K562 (cell line): ENCODE results near the gene SMG1. TPM values are rescaled to one million over a fixed set of nuclear protein-coding genes. Genes with fewer than 3 reads are reported as not detected.
A peak's percentile ranks its signal among the peaks of the same experiment; 100 is the strongest.
"Not testable (repeated sequence)": the region's sequence is repeated elsewhere in the genome, so short reads cannot be mapped to it uniquely, and the experiment has no call there.

Experiments used
- ATAC-seq: fragments of 200-7000 bp; cut with Tn5 transposase; 3 replicates; pipeline ENCODE4 v1.9.1; 2020; ENCODE audit warnings: moderate library complexity
- BruUV-seq: library from RNA; stranded (reverse); fragments of 400-500 nt; replicated peaks from 2 replicates; lab custom pipeline; 2021; lab: Mats Ljungman, UMichigan
- CTCF ChIA-PET: fragments of 300-600 bp; formaldehyde crosslinking; extraction: SDS; loops from one replicate; lab custom pipeline; 2021; ENCODE audit warnings: low intra/inter-chr PET ratio; lab: Yijun Ruan, JAX
- POLR2A ChIA-PET: fragments of 300-600, 350-650 bp; sonication (Branson Sonifier 250); formaldehyde crosslinking; extraction: SDS; loops from one replicate; lab custom pipeline; 2021; ENCODE audit warnings: antibody characterized with exemption, inconsistent platforms; lab: Yijun Ruan, JAX
- DNase-seq, 4 experiments: peaks; one replicate each; pipeline versions ENCODE4 v3.0.0 to v3.0.0-alpha.2; 2011 to 2018; ENCODE audit warnings: low spot score in 3 of 4, mixed read lengths in 3 of 4; ENCODE audit errors: extremely low read depth in 1 of 4
- FAIRE-seq: peaks from 2 replicates; lab custom pipeline; 2011; peaks lifted over from hg19 to GRCh38; lab: Jason Lieb, UNC
- H2AFZ ChIP-seq: 2 replicates; pipeline ENCODE4 v1.6.0; 2011; ENCODE audit warnings: low read depth, low read length, control low read depth, inconsistent platforms
- H3K27ac ChIP-seq: fragments of 200-600 bp; 3 replicates; pipeline ENCODE4 v1.8.0; 2011; ENCODE audit warnings: low read depth, mild to moderate bottlenecking, control low read depth, inconsistent platforms, low read length, moderate library complexity, mixed read lengths; ENCODE audit errors: extremely low read depth
- H3K27me3 ChIP-seq, 2 experiments: fragments of 300-600 bp in 1 of 2; 2 replicates in 1 of 2; 3 replicates in 1 of 2; pipeline versions ENCODE4 v1.6.0 to v1.8.0; 2011; ENCODE audit warnings: inconsistent platforms in 2 of 2, low read length in 2 of 2, mild to moderate bottlenecking in 1 of 2, mixed read lengths in 1 of 2, moderate library complexity in 1 of 2; ENCODE audit not compliant: control insufficient read depth in 2 of 2, insufficient read depth in 2 of 2
- H3K36me3 ChIP-seq: fragments of 300-600 bp; 3 replicates; pipeline ENCODE4 v1.8.0; 2011; ENCODE audit warnings: mild to moderate bottlenecking, low read length, inconsistent platforms; ENCODE audit not compliant: control insufficient read depth, insufficient read depth
- H3K4me1 ChIP-seq, 2 experiments: fragments of 200-600 bp in 1 of 2; replicated peaks in 1 of 2; 2 replicates in 1 of 2; 3 replicates in 1 of 2; pipeline versions ENCODE4 v1.5.1 to v1.8.0; 2011; ENCODE audit warnings: inconsistent platforms in 2 of 2, low read length in 2 of 2, mild to moderate bottlenecking in 1 of 2, mixed read lengths in 1 of 2, moderate library complexity in 1 of 2; ENCODE audit not compliant: control insufficient read depth in 2 of 2, insufficient read depth in 2 of 2
- H3K4me2 ChIP-seq: 2 replicates; pipeline ENCODE4 v1.6.1; 2011; ENCODE audit warnings: low read length, control low read depth, inconsistent platforms, mixed read lengths; ENCODE audit not compliant: insufficient read depth
- H3K4me3 ChIP-seq: fragments of 200-600 bp; sonication (generic), shearing (Covaris generic); 2 replicates; pipeline ENCODE4 v1.5.1; 2016; ENCODE audit warnings: control low read depth, inconsistent platforms
- H3K79me2 ChIP-seq: fragments of 200-600 bp; 3 replicates; pipeline ENCODE4 v1.8.0; 2011; ENCODE audit warnings: low read length, inconsistent platforms; ENCODE audit not compliant: control insufficient read depth, insufficient read depth
- H3K9ac ChIP-seq, 2 experiments: 2 replicates each; pipeline versions ENCODE4 v1.6.0 to v1.6.1; 2011; ENCODE audit warnings: low read depth in 2 of 2, low read length in 2 of 2, control low read depth in 1 of 2, inconsistent platforms in 1 of 2, mild to moderate bottlenecking in 1 of 2, mixed read lengths in 1 of 2; ENCODE audit not compliant: insufficient read depth in 1 of 2
- H3K9me1 ChIP-seq: one replicate; pipeline ENCODE4 v1.6.0; 2011; ENCODE audit warnings: inconsistent platforms, mild to moderate bottlenecking, low read length, moderate library complexity; ENCODE audit not compliant: control insufficient read depth, insufficient read depth
- H3K9me3 ChIP-seq: replicated peaks from 2 replicates; pipeline ENCODE4 v1.5.1; 2011; ENCODE audit warnings: low read depth, low read length, inconsistent platforms; ENCODE audit not compliant: control insufficient read depth, insufficient read depth
- H4K20me1 ChIP-seq: replicated peaks from 2 replicates; pipeline ENCODE4 v1.6.1; 2011; ENCODE audit warnings: low read length, inconsistent platforms, mixed read lengths; ENCODE audit not compliant: control insufficient read depth, insufficient read depth
- HOXB6 ChIP-seq: fragments of 250-450 bp; sonication (Bioruptor Pico); IDR thresholded peaks from 2 replicates; pipeline ENCODE4 v1.5.1; 2022; ENCODE audit warnings: mild to moderate bottlenecking, borderline replicate concordance
- MEIS2 ChIP-seq: fragments of 450-650 bp; IDR thresholded peaks from 2 replicates; pipeline ENCODE4 v1.6.1; 2014; ENCODE audit warnings: mild to moderate bottlenecking; ENCODE audit not compliant: partially characterized antibody
- NFE2L1 ChIP-seq: fragments of 450-650 bp; IDR thresholded peaks from 2 replicates; pipeline ENCODE4 v1.6.1; 2016; ENCODE audit warnings: missing genetic modification characterization, low read depth, mild to moderate bottlenecking, missing compliant biosample characterization, moderate library complexity, borderline replicate concordance
- PKNOX1 ChIP-seq: fragments of 450-650 bp; IDR thresholded peaks from 2 replicates; pipeline ENCODE4 v1.6.1; 2016
- XRCC5 ChIP-seq: fragments of 200-400 bp; formaldehyde crosslinking; IDR thresholded peaks from 2 replicates; pipeline ENCODE4 v1.6.1; 2017; ENCODE audit warnings: low read depth, mild to moderate bottlenecking, low read length
- WGBS: fragments of 100-300 bp; shearing (Covaris generic); methylation state at CpG from one replicate; pipeline ENCODE4 v1.1.6; 2016; ENCODE audit warnings: low coverage, mixed read lengths; ENCODE audit not compliant: insufficient coverage; ENCODE audit errors: missing lambda C conversion rate; 5-methylcytosine and 5-hydroxymethylcytosine counted together
- in situ Hi-C: fragments of 300-500 bp; cut with MboI; formaldehyde crosslinking; loops from 4 replicates; pipeline ENCODE4 v1.15.0; 2018; ENCODE audit warnings: inconsistent platforms, mixed read lengths
- intact Hi-C: fragments of 100-400 bp; cut with micrococcal nuclease; formaldehyde crosslinking; loops from 2 replicates; pipeline ENCODE4 v1.14.2; 2022
- polyA plus RNA-seq, 8 experiments: library from polyadenylated mRNA; depleted of rRNA in 4 of 8; stranded (reverse) in 5 of 8; unstranded in 3 of 8; fragments of >200 nt; fragmentation: Nextera tagmentation in 2 of 8; fragmentation: Illumina TruSeq in 1 of 8; extraction: Ambion mirVana in 2 of 8; extraction: Trizol in 1 of 8; gene quantifications; 2 replicates each; pipeline versions ENCODE4 v1.2.1 to v1.2.3, GENCODE V29; 2011 to 2014; ENCODE audit warnings: inconsistent platforms in 1 of 8, missing spikeins in 1 of 8
- total RNA-seq, 7 experiments: library from RNA; depleted of rRNA in 6 of 7; stranded (reverse); fragments of >200 nt in 6 of 7; fragmentation: Illumina TruSeq in 2 of 7; extraction: Trizol in 2 of 7; gene quantifications; 2 replicates each; pipeline versions ENCODE4 v1.2.1 to v1.2.3, GENCODE V29; 2011 to 2021; ENCODE audit warnings: low replicate concordance in 1 of 7

SMG1 gene
- total and polyA plus RNA-seq, 9 of the 15 experiments (the other 6 are each of a cell fraction or from before 2014, with no cell fraction given), result 3.4 to 54.8 (median 32.0) TPM

GRCh38 chr16:18958621-18959029 is 32.4 kb upstream of the SMG1 start:
- Histone ChIP-seq H3K27me3 (peaks cover 0 to 6% of the 10 kb centered on the region in 2 experiments; a peak in 2 of 5 replicates), H3K4me2 (no peak overlapping the region), H3K79me2 (no peaks in the 10 kb centered on the region), H3K36me3 (no peaks in the 10 kb centered on the region), H3K4me3 (no peak overlapping the region), H3K9me3 (no peaks in the 10 kb centered on the region), H3K4me1 (peaks cover 0 to 5% of the 10 kb centered on the region in 2 experiments; a peak in 1 of 5 replicates), H3K9ac (no peak overlapping the region), H3K27ac (no peak overlapping the region), H3K9me1 (no peaks in the 10 kb centered on the region), H4K20me1 (no peaks in the 10 kb centered on the region), H2AFZ (no peak overlapping the region)
- ChIA-PET CTCF (interaction anchor here (0.7 kb wide), 1 partner anchor 19 kb away, joined by 4 read pairs; no protein-coding TSS in a partner anchor), POLR2A (interaction anchor here (0.7 to 2.4 kb wide), 5 partner anchors 8 to 558 kb away, joined by 3 to 8 read pairs (median 4); partner anchors contain the start of gene ARL6IP1)
- BruUV-seq, result no TSS peak
- in situ Hi-C loops (no loop called here), intact Hi-C loops (no loop called here)
- TF ChIP-seq MEIS2, result peak; percentile 51
- TF ChIP-seq HOXB6 (CRISPR knock-in tag), result no peak
- TF ChIP-seq XRCC5, result no peak
- peak; percentile 47; the same call in 1 of the 2 replicates for TF ChIP-seq PKNOX1
- no peak for TF ChIP-seq NFE2L1 (tag)
- DNase-seq (no peak), FAIRE-seq (no peak), ATAC-seq (no peak)
- 13% methylated on average over 2 of the region's 2 CpGs for WGBS

GRCh38 chr16:18956658-18957241 is 30.5 kb upstream of the SMG1 start:
- H3K79me2 ChIP-seq, H4K20me1 ChIP-seq, H3K9ac ChIP-seq, H3K27ac ChIP-seq, in situ Hi-C loops, H3K36me3 ChIP-seq, BruUV-seq, H3K9me3 ChIP-seq, H3K27me3 ChIP-seq, CTCF ChIA-PET, DNase-seq, ATAC-seq, FAIRE-seq, H3K4me1 ChIP-seq, intact Hi-C loops, H3K4me3 ChIP-seq, H3K9me1 ChIP-seq: not testable (repeated sequence)
- Histone ChIP-seq H2AFZ (peak overlapping the region; percentile 91), H3K4me2 (peak overlapping the region; percentile 30; the same call in 1 of the 2 replicates)
- POLR2A ChIA-PET, result interaction anchor here (1.2 kb wide), 1 partner anchor 11 kb away, joined by 5 read pairs; no protein-coding TSS in a partner anchor
- 47% methylated on average over 6 of the region's 6 CpGs for WGBS
